ENCODE measurements around the gene ZNF451.

Gene ZNF451

GRCh38 chr6:57147401-57147800 lies 57.4 kb downstream of the ZNF451 start:
- no peak for DNase-seq (ENCODE audit: low read depth, low spot score)
- H3K27ac ChIP-seq = no peak overlapping the region

GRCh38 chr6:57147955-57148858 lies 58.2 kb downstream of the ZNF451 start:
- no peak for DNase-seq (ENCODE audit: low read depth, low spot score)
- no peak overlapping the region for H3K27ac ChIP-seq

GRCh38 chr6:57158658-57159057 lies 68.7 kb downstream of the ZNF451 start:
- DNase-seq (ENCODE audit: low read depth, low spot score) = peak; percentile 51
- H3K27ac ChIP-seq = peak overlapping the region; percentile 54

GRCh38 chr6:57159127-57159526 lies 69.1 kb downstream of the ZNF451 start:
- peak; percentile 44 for DNase-seq (ENCODE audit: low read depth, low spot score)
- H3K27ac ChIP-seq = peak overlapping the region; percentile 54

GRCh38 chr6:57162028-57162427 lies 72.0 kb downstream of the ZNF451 start:
- no peak overlapping the region for H3K27ac ChIP-seq
- no peak for DNase-seq (ENCODE audit: low read depth, low spot score)

GRCh38 chr6:57162516-57162915 lies 72.5 kb downstream of the ZNF451 start:
- no peak overlapping the region for H3K27ac ChIP-seq
- no peak for DNase-seq (ENCODE audit: low read depth, low spot score)

- DNase-seq (ENCODE audit: low read depth, low spot score) = no peak
- no peak overlapping the region for H3K27ac ChIP-seq
Observed at GRCh38 chr6:57163956-57164355, 74.0 kb downstream of the ZNF451 start.

GRCh38 chr6:57165080-57165479 lies 75.1 kb downstream of the ZNF451 start:
- DNase-seq (ENCODE audit: low read depth, low spot score) = no peak
- H3K27ac ChIP-seq = no peak overlapping the region

- H3K27ac ChIP-seq = peak within 1 kb of the TSS; percentile 16
Observed at GRCh38 chr6:57172136-57173055, 82.4 kb downstream of the ZNF451 start, which contains the start of gene BAG2. TSS of gene BAG2 (plus strand) at chr6:57172326. CDS start at chr6:57172698, 372 bp downstream.

GRCh38 chr6:57173056-57173885 lies 83.3 kb downstream of the ZNF451 start:
- H3K27ac ChIP-seq = peak overlapping the region; percentile 22
- no peak for DNase-seq (ENCODE audit: low read depth, low spot score)

More at GRCh38 chr6:57172136-57173055, 82.4 kb downstream of the ZNF451 start, which contains the start of gene BAG2:
- no peak for DNase-seq (ENCODE audit: low read depth, low spot score)

GRCh38 chr6:57173886-57174510 lies 84.0 kb downstream of the ZNF451 start:
- H3K27ac ChIP-seq = peak overlapping the region; percentile 22
- DNase-seq (ENCODE audit: low read depth, low spot score) = no peak

- DNase-seq (ENCODE audit: low read depth, low spot score) = no peak
- peak overlapping the region; percentile 22 for H3K27ac ChIP-seq
Observed at GRCh38 chr6:57174511-57174907, 84.5 kb downstream of the ZNF451 start.

- no peak for DNase-seq (ENCODE audit: low read depth, low spot score)
- H3K27ac ChIP-seq = no peak overlapping the region
Observed at GRCh38 chr6:57177545-57178265, 87.7 kb downstream of the ZNF451 start.

- DNase-seq (ENCODE audit: low read depth, low spot score) = no peak
- no peak overlapping the region for H3K27ac ChIP-seq
Observed at GRCh38 chr6:57180596-57180995, 90.6 kb downstream of the ZNF451 start.

- no peak overlapping the region for H3K27ac ChIP-seq
- no peak for DNase-seq (ENCODE audit: low read depth, low spot score)
Observed at GRCh38 chr6:57182017-57182432, 92.0 kb downstream of the ZNF451 start.

GRCh38 chr6:57183336-57183735 lies 93.3 kb downstream of the ZNF451 start:
- no peak overlapping the region for H3K27ac ChIP-seq
- DNase-seq (ENCODE audit: low read depth, low spot score) = no peak

- H3K27ac ChIP-seq = no peak overlapping the region
- DNase-seq (ENCODE audit: low read depth, low spot score) = no peak
Observed at GRCh38 chr6:57190140-57190539, 100.2 kb downstream of the ZNF451 start.

- DNase-seq (ENCODE audit: low read depth, low spot score) = no peak
- H3K27ac ChIP-seq = no peak overlapping the region
Observed at GRCh38 chr6:57193177-57193576, 103.2 kb downstream of the ZNF451 start.

GRCh38 chr6:57195457-57195856 lies 105.5 kb downstream of the ZNF451 start:
- H3K27ac ChIP-seq = no peak overlapping the region
- no peak for DNase-seq (ENCODE audit: low read depth, low spot score)

Data from epithelial cell of prostate (primary cell).